KOPT-K1 (cell line): Measurements from ENCODE around the gene ISG20L2.

Experiments
- H3K27ac ChIP-seq: fragments of 200-600 bp; sonication (generic); 2 replicates; pipeline ENCODE4 v1.5.1; 2016; ENCODE audit warnings: antibody characterized with exemption, mild to moderate bottlenecking, low read depth, low read length; ENCODE audit not compliant: poor library complexity, severe bottlenecking
- H3K36me3 ChIP-seq: fragments of 200-600 bp; sonication (generic); 2 replicates; pipeline ENCODE4 v1.5.1; 2017; ENCODE audit warnings: antibody characterized with exemption, mild to moderate bottlenecking, low read length, moderate library complexity; ENCODE audit not compliant: insufficient read depth
- H3K9me3 ChIP-seq: fragments of 200-600 bp; sonication (generic); 2 replicates; pipeline ENCODE4 v1.5.1; 2017; ENCODE audit warnings: antibody characterized with exemption, low read length, mild to moderate bottlenecking; ENCODE audit not compliant: insufficient read depth, poor library complexity, severe bottlenecking

Gene ISG20L2

GRCh38 chr1:156677616-156678596 lies 50.7 kb downstream of the ISG20L2 start:
- H3K9me3 ChIP-seq, result no peaks in the 10 kb centered on the region
- H3K36me3 ChIP-seq, result no peaks in the 10 kb centered on the region
- no peak overlapping the region for H3K27ac ChIP-seq

DNA sequence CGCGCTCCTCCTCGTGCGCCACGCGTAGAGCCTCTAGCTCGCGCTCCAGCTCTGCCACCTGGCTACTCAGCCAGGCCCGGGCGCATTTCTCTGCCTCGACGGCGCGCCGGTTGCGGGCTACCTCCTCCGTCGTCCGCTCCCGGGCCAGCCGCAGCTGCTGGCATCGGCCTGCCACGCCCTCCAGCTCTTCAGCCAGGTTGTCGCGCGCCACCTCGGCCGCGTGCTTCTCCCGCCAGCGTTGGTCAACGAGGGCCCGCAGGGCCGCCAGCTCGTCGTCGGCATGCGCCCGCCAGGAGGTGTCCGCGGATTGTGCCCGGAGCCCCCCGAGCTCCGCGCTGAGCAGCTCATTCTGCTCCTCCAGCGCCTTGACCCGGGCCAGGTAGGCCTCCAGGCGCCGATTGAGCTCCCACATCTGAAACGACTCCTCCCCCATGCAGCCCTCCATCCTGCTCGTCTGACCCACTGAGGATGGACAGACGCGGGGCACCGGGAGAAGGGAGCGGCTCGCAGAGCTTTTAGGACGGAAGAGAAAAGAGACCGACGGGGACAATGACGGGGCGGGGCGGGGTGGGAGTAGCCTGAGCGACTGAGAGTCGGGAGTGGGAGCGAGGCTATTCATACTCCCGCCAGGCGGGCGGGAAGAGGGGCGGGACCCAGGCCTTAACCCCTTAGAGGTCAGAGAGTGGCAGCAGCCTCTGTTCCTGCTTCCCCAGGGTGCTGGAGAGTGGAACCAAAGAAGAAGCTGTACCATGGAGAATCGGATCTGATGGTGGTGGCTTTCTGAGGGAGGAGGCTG lies 51.5 kb downstream of the ISG20L2 start, which contains the start of gene NES:
Gene NES, minus strand, starts transcription at position 588 of the 796 bp plus-strand sequence. Its CDS starts 143 bp downstream, at position 445.
- Histone ChIP-seq H3K27ac (no peak within 1 kb of the TSS), H3K36me3 (no peaks in the 10 kb centered on the region), H3K9me3 (no peaks in the 10 kb centered on the region)

DNA sequence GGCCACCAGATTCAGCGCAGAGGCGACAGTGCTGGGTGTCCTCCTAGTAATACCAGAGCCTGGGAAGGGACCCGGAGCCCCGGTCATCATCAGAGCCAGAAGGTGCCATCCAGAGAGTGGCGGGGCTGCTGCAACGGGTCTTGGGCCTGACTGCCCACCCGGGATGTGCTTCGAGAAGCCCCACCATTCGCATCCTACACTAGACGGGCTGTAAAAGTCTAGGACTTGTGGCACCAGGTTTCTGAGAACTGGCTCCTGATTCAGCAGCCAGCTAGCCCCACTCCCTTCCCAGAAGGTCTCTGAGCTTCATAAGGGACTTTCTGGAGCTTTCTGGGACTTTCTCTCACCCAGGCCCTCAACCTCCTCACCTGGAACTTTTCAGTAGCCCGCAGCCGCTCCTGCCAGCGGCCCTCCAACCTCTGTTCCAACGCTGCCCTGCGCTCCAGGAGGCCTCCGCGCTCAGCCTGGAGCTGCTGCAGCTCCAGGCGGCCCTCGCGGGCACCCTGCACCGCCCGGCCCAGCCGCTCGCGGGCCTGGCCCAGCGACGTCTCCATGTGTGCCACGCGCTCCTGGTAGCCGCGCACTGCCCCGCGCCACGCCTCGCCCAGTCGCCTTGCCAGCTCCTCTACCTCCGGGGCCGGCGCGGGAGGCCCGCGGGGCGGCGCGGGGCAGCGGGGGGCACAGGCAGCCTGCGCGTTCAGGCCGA lies 52.3 kb downstream of the ISG20L2 start:
- H3K36me3 ChIP-seq, result no peaks in the 10 kb centered on the region
- no peak overlapping the region for H3K27ac ChIP-seq
- no peaks in the 10 kb centered on the region for H3K9me3 ChIP-seq

DNA sequence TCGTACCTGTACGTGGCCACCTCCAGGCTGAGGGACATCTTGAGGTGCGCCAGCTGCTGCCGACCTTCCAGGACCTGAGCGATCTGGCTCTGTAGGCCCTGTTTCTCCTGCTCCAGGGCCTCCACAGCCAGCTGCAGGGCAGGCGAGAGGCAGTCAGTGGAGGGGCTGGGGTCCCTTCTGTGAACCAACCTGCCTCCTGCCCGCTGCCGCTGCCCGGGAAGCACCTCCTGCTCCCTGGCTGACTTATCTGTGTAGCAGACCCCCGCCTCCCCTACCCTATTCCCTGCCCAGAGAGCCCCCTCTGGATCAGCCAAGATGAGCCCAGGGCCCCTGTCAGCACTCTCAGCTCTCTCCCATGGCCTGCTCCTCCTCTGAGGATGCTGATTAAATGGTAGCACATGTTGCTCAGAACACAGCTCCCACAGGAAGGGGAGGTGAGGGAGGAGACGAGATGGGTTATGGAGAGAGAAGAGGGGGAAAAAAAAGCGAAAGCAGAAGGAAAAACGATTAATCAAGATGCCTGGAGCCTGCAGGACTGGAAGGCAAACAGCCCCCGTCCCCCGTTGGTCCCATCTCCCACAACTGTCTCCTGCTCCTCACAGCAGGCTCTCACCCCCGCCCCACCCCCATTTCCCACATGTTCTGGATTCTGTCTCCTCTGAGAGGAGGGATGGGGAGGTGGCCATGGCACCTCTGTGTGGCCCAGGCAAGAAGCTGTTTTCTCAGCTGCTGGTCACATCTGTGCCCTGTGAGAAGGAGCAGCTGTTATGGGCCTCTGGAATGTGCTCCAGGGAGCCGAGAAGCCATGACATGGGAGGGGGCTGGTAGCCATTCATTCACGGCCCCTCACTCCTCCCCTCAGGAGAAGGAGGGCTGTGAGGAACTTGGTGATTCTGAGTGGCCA lies 53.1 kb downstream of the ISG20L2 start:
- Histone ChIP-seq H3K36me3 (no peaks in the 10 kb centered on the region), H3K27ac (no peak overlapping the region), H3K9me3 (no peaks in the 10 kb centered on the region)

- H3K9me3 ChIP-seq, result no peaks in the 10 kb centered on the region
- H3K36me3 ChIP-seq, result no peaks in the 10 kb centered on the region
- H3K27ac ChIP-seq, result no peak overlapping the region
Measured at GRCh38 chr1:156673387-156674121, 55.0 kb downstream of the ISG20L2 start.
